GM18498 (cell line): Measurements from ENCODE around the gene NFIB.

Source experiments
- ATAC-seq: cut with Tn5 transposase; IDR thresholded peaks from one replicate; pipeline ENCODE4 v1.9.1; 2021; ENCODE audit warnings: mild to moderate bottlenecking, moderate library complexity; ENCODE audit not compliant: unreplicated experiment

The NFIB gene

DNA sequence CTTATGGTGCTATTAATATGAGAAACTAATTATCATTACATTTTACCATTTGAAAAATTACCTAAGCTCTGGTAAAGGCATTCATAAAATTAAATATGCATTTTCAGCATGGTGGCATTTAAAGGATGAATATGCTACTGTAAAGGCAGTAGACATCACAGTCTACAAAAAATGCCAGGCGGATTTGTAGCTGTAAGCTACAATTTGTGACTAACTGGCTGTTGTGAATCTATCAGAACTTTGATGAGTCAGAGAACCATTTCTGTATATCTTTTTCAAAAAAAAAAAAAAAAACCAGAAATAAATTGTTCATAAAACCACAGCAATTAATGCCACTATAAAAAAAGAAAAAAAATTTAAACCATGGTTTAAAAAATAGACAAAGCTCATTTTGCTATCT, 186.3 kb downstream of the NFIB start:
- no peak for ATAC-seq

DNA sequence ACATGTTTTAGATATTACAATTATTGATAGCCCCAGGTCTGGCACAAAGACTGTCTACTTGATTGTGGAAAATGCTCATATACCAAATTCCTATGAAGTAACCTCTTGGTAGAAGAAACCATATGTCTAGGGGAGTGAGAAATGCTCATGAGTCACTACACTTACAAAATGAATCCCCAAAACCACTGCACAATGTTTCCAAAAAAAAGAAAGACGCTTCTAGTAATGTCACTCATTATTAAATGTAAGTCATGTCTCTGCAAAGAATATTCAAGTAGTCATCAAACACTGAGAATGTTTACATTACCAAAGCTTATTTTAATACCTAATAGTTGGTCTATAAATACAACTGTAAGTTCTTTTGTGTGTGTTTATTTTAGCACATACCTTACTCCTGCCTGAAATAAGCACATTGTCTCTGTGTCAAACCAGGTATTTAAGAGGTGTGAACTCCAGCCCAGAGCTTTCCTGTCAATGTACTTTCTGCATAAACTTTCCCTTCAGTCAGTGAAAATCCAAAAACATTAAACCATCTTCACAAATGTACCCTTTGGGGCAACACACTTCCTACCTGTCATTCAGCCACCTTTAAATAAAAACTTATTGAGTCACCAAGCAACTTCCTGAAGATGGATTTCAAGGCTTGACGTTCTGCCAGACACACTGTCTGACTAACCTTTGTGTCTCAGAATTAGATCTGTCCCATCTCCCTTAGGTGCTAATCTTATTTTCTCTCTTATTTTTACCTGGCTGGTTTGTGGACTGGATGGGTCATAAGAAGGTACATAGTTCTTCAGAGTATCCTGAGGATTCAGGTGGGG, 194.0 kb downstream of the NFIB start:
- no peak for ATAC-seq

DNA sequence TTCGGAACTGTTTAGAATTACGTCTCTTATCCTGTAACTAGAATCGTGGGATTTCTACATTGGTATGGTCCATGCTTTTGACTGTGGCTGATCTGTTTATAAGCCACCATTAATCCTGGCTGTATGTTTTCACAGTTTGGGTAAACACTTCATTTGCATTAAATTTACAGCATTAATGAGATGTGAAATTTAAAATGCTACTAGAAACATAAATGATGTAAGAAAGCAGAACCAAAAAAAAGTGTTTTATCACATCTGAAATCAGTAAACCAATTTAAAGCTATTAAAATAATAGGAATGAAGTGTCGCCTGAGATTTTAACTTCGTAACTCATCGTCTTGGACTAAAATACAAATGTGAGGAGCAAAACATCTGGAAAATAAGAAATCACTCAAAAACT, 201.7 kb downstream of the NFIB start:
- no peak for ATAC-seq

DNA sequence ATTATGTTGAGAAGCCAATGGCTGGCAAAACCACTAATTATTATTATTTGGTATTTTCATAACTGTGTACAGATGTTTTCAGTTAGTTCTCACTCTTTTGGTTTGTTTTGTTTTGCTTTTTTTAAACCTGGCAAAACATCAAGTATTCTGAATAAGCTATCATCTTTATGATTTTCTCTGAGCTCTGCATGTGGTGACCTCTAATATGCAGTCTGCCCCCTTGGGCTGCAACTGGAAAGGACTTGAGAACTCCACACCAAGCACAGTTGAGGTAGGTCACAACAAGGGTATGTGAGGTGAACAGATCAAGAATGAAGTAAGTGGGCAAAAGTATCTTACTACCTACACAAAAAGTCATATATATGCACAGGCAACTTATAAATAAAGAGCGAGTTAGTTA, 202.2 kb downstream of the NFIB start:
- no peak for ATAC-seq

DNA sequence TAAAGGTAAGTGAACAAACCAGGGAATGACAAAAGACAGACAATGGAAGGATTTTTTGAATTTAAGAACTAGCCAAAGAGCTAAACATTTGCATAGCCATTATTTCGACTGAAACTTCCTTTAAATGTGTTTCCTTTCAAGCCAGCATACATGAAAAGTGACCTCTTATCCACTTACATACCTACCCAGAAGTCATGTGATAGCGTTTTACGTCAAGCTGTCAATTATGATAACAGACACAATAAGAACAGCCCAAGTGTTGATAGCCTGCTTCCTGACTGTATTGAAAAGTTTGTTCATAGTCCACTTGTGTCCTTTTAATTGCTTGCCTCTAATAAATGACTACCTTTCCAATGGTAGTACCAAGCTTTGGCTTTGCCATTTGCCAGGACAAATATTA, 206.0 kb downstream of the NFIB start:
- ATAC-seq, result no peak

DNA sequence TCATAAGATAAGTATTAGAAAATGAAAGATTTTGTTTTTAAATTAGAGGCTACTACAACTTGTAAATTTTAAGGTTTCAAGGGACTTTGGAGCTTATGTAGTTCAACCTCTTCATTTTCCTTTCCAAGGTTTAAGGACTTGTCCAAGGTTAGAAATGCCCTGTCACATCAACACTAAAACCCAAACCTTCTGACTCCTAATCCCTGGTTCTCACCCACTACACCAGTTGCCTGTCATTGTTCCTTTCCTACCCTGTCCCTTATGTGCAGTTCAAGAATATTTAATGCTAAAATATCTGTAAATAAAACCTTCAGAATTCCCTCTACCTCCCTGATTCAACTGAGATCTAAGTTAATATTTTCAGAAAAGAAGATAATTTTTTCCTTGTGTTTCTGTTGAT, 206.4 kb downstream of the NFIB start:
- ATAC-seq, result no peak

DNA sequence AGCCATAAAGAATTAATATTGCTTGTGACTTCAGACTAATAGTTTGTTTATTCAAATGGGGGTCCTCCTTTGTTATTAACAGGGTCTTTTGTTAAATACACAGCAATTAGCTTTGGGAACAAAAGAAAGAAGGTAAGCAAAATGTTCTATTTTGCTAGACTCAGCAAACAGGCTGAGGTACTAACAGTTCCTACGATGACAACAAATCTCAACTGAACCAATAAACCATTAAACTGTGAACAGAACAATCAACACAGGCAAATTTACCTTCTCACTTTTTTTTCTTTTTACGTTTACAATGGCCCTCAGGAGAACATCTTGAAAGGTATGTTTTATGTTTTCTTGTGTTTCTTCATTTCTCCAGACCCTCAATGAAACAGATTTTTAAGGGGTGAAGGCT, 207.2 kb downstream of the NFIB start:
- no peak for ATAC-seq

DNA sequence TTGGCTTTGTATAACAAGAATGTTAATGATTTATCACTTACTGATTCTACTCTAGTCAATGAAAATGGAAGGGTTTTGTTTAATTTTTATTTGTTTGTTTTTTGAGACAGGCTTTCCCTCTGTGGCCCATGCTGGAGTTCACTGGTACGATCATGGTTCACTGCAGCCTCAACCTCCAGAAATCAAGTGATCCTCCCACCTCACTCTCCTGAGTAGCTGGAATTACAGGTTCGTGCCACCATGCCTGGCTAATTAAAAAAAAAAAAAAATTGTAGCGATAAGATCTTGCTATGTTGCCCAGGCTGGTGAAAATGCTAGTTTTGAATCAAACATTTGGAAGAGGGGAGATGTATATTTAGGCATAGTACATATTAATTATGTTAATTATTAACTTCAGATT, 209.4 kb downstream of the NFIB start:
- ATAC-seq, result no peak

DNA sequence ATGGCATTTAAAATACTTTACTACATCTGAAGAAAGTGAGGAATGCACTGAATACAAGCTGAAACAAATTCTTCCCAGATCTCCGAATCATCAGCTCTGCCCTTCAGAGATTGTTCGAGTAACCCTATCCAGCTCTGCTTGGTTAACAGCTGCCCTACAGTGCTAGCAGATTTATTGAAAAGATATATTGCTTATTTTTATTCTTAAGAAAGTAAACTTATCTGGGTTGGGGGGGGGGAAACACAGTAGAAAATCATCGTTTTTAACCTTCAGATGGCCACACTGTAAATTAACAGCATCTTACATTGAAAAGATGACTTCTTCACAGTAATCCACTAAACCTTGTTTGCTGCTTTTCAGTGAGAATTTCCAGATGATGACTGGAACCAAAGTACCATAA, 210.8 kb downstream of the NFIB start:
- ATAC-seq, result no peak

DNA sequence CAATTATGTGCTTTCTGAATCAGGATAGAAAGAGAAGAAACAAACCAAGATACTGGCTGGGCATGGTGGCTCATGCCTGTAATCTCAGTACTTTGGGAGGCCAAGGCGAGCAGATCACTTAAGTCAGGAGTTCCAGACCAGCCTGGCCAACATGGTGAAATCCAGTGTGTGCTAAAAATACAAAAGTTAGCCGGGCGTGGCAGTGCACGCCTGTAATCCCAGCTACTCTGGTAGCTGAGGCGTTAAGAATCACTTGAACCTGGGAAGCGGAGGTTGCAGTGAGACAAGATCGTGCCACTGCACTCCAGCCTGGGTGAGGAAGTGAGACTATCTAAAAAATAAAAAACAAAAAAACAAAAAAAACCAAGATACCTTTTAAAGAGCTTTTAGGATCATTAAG, 214.2 kb downstream of the NFIB start:
- ATAC-seq, result no peak

DNA sequence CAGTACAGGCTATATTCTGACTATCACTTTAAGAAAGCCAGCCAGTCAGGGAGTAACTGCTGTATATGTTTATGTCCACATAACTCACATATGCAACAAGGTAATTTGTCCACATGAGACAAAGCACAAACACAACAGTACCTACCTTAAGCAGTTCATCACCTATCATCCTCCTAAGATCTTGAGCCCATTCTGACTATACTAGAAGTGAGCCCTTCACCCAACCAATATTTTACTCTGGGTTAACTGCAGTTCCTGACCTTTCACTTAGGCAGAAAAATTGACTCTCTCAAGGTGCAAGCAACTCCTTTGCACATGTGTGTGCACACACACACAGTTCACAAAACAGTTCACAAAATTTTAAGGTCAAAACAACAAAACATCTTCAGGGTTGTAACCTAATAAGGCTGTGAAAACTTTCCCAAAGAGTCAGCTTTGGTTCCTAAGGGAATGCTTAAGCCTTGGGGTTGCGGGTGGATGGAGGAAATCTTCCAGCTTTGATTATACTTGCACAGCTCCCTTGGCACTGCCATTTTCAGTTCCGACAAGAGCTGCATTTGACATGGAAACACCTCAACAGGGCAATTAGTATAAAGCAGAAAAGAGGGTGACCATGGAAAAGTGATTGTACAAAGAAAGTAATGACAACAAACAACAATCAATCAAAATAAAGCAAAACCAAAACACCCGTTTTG, 215.3 kb downstream of the NFIB start:
- no peak for ATAC-seq

DNA sequence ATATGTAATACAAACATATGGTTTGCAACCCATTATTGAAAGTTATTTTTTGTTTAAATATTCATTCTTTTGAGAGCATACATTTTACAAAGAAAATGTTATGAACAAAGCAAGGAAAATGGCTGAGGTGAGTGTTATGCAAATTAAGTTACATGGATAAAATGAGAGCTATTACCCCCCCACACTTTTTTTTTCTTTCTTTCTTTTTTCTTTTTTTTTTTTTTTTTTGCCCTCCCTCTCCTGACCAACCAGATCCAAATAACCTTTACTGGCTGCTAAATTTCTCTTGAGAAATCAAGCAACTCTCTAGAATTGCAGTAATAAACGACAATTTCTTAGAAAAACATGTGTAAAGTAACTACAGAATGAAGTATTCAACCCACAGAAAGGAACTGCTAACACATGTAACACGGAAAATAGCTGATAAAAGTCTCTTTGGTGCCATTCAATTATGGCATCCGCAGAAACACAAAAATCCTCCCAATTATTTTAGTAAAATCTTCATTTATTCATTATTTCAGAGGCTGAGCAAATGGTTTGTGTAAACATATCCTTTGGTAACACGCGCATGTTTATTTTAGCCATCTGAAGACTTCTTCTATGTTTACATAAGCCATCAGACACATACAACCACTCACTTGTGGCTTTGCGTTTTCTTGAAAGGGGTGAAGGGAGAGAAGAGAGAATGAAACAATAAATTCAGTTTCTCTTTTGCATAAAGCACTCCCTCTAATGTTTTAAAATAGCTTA, 216.1 kb downstream of the NFIB start:
- no peak for ATAC-seq

DNA sequence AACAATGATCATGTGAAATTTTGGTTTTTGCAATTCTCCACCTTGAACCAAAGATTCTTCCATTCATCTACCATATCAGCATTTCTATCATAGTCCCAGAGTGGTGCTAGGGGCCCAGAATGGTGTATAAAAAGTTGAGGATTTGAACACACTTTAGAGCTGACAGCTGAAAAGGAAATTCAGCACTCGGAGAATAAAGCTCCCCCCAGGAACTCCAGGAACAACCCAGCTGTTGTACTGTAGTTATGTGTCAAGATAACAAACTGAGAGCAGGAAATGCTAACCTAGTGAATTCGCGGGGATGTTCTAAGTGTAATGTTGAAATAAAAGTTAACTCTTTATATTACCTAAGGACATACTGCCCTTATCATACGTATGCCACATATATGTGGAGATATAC, 216.7 kb downstream of the NFIB start:
- ATAC-seq, result no peak

DNA sequence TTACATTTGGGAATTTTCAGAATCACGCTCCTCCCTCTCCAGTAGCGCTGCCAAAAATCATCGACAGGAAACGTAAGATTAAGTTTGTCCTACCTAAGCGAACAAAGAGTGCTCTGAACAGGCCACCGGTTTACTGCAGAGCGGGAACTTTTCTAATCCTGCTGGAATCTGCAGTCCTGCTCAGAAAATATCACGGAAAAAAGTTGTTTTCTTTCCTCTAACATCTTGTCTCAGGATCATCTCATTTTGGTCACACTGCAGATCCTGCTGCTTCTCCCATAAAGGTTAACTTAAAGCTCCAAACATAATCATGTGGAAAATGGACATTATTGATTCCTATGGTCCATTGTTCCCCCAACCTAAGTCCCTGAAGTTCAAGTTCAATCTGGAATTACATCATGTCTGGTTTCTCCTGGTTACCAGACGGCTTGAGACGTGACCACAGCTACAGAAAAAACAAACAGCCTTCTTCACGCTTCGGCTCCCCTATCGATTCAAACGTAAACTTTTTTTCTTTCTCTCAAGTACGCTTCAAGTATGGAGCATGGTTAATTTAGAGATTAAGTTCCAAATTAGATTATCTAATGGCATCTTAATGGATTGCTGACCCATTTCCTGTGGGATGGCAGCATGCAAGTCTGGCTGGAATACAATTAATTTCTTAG, 217.6 kb downstream of the NFIB start:
- no peak for ATAC-seq

DNA sequence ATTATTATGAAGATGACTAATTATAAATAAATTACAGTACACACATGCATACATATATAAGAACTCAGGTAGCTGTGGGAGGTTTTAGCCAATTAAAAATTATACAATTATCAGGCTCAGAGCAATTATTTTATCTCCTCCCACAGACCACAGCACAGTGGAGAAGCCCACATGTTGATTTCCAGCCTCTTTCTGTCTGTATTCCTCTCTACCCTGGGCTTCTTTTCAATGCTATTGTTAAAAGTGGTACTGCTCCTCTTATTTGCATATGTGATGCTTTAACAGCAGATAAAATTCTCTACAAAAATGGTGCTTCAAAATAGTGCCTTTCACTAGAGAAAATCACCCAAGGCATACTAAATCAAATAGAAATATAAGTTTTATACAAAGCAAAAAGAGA, 218.7 kb downstream of the NFIB start:
- ATAC-seq, result no peak

DNA sequence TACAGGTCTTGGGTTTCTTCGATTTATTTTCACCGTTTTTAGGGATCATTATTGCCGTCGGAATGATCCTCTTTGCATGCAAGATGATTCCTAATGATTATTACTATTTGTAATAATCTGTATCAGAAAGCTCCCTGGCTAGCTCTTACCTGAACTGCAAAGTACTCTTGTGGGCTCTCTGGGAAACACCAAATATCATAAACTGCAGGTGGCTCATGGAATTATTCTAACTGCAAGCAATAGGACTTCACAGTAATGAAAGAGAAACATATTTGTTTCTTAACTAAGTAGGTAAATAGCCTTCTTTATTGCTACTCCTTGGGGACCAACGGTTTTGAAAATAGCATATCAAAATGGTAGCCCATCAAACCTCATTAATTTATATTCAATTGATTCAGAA, 219.4 kb downstream of the NFIB start:
- ATAC-seq, result no peak

DNA sequence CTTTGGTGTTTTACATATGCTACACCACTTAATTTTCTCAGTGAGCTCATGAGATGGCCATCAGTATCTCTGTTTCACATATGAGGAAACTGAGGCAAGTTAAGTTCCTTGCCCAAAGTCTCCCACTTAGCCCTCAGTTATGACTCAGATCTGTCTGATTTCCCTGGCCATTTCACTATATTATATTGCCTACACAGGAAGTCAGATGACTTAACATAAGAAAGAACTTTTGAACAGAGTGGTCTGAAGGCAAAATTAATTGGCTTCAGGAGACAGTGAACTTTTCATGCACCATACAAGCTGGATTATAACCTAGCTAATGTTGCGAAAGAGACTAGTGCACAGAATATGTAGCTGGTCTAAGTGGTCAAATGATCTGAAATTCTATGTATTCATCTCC, 221.6 kb downstream of the NFIB start:
- ATAC-seq, result no peak

DNA sequence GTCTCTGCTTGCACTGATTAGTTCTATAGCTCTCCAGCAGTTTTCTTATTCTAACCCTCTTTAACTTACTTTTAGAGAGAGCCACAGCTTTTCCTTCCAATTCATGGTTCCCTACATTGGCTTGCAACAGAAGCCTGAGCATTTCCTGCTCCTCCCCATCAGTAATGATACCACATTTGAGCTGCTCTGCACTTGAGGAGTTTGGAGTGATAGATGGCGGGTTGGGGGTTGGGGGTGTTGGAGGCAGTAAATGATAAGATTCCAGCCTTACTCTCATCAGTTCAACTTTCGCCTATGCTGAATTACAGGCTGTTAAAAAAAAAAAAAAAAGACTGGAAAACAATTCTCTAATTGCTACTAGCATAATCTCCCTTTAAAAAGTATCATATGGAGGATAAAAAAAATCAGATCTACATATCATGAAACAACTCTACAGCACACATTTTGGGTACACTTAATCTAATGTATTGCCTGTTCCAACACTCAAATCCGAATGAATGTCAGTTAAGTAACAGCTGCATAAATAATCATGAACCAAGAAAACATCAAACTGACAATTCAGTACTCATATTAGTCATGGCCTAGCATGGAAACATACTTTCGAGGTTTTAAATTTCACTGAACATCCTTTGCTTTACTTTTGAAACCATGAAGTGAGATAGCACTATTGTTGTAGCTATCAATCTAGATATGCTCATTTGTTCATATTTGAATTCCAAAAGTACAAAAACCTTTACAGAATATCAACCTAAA, 224.7 kb downstream of the NFIB start:
- no peak for ATAC-seq

DNA sequence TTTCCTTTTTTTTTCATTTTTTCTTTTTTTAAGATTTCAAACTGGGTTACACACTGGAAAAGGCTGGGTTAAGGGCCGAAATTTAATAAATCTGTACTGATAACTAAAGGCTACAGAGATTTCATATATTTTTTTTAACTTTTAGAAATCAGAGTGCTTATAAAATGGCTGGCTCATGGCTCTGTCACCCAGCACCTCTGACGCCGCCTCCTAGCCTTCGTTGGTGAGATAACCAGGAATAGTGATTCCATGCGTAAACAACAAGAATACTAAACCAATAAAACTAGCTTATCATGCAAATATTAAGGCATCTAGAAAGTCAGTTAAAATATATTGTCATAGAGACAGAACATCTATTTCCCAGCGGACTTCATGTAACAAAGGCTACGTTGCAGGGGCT, 226.4 kb downstream of the NFIB start:
- ATAC-seq, result no peak

DNA sequence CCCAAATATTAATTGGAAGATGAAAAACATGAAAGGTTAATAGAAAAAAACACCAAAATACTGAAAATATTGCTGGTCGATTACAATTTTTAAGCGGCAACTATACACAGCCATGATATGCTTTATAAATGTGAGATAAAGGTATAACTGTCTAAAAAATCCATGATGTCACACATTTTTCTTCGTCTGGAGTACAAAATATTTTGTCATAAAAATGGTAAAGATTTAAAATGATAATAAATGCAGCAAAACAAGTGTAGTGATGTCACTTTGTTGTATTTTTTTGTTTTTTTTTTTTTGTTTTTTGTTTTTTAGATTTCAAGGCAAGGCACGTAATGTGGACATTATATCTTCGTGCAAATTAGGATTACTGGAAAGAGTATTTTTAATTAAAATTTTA, 227.4 kb downstream of the NFIB start:
- ATAC-seq, result no peak

DNA sequence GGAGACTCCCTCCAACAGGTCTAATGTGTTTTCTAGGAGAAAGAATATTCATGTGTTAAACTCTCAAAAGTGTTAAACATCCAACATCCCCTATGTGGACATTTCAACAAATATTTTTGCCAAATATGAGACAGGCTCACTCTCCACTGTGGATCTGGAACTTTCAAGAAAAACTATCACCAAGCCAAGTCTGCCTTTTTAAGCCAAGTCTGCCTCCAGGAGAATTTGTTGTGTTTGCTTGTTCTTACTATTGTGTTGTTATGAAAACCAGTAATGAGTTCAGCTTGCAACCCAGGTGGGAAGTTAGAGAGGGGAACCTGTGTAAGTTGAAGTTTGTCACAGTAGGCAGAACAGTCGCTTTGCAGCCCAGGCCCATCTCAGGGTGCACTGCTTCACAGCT, 228.1 kb downstream of the NFIB start:
- ATAC-seq, result no peak
